Right lobe of liver (tissue), 6 donors: ENCODE results near the gene WDR5. TPM values are rescaled to one million over a fixed set of nuclear protein-coding genes. Genes with fewer than 3 reads are reported as not detected.

Experiments
- ATAC-seq, 4 donors: fragments of 200-7000 bp; cut with Tn5 transposase; one replicate each; pipeline ENCODE4 v1.9.1; 2020; ENCODE audit warnings: mild to moderate bottlenecking in 4 of 4, moderate library complexity in 4 of 4
- DNase-seq, 3 donors: peaks; one replicate each; pipeline ENCODE4 v3.0.0-alpha.2; 2020
- H3K27ac ChIP-seq, 3 donors: fragments of 200-600 bp; one replicate each; pipeline ENCODE4 v1.8.0; 2022
- H3K27me3 ChIP-seq, 2 donors: fragments of 200-600 bp; one replicate each; pipeline ENCODE4 v1.8.0; 2022
- H3K36me3 ChIP-seq, 4 donors: fragments of 200-600 bp; sonication (generic) in 1 of 4; one replicate each; pipeline versions ENCODE4 v1.5.1 to v1.8.0; 2017 to 2022; ENCODE audit warnings: control low read depth in 1 of 4
- H3K4me1 ChIP-seq, 4 donors: fragments of 200-600 bp; sonication (generic) in 1 of 4; one replicate each; pipeline versions ENCODE4 v1.5.1 to v1.8.0; 2017 to 2022; ENCODE audit warnings: control low read depth in 1 of 4
- H3K4me3 ChIP-seq, 3 donors: fragments of 200-600 bp; one replicate each; pipeline ENCODE4 v1.8.0; 2022
- H3K9me3 ChIP-seq, 4 donors: fragments of 200-600 bp; sonication (generic) in 1 of 4; one replicate each; pipeline versions ENCODE4 v1.5.1 to v1.8.0; 2017 to 2022; ENCODE audit warnings: control low read depth in 1 of 4
- POLR2A ChIP-seq: fragments of 450-650 bp; IDR thresholded peaks from one replicate; pipeline ENCODE4 v1.6.1; 2017; ENCODE audit warnings: antibody characterized with exemption, mild to moderate bottlenecking
- WGBS: methylation state at CpG from one replicate; pipeline ENCODE4 v1.1.6; 2018; ENCODE audit warnings: low coverage, low lambda C conversion rate; ENCODE audit not compliant: insufficient coverage; ENCODE audit errors: missing lambda C conversion rate; 5-methylcytosine and 5-hydroxymethylcytosine counted together
- intact Hi-C, 2 donors: fragments of 100-400 bp; cut with DNase I; formaldehyde crosslinking; loops; one replicate each; pipeline versions ENCODE4 v1.11.2 to v1.14.1; 2022
- total RNA-seq, 6 experiments: library from RNA; depleted of rRNA in 2 of 6; stranded (reverse); fragments of >200 nt in 2 of 6; fragmentation: NEBNext Ultra II Directional in 3 of 6; extraction: Animal tissue kit (Norgen Biotek cat#: 25700) in 3 of 6; gene quantifications; one replicate each; pipeline versions ENCODE4 v1.1.0 to v1.2.4, GENCODE V29; 2016 to 2023
- TF ChIP-seq, protein P1 (sequence below), 4 donors: fragments of 200-600 bp in 3 of 4; fragments of 450-650 bp in 1 of 4; IDR thresholded peaks; one replicate each; pipeline versions ENCODE4 v1.5.1 to v1.8.0; 2016 to 2022; ENCODE audit warnings: antibody characterized with exemption in 4 of 4, mild to moderate bottlenecking in 2 of 4
- donor health status: DM: no; HTN: yes; CAD: no.
- donor health status: DM: no; HTN: no; CAD: no.
- donor health status: DM: no; HTN: no; CAD: no.
- donor health status: DM: no; HTN: yes; CAD: no.
- donor health status: DM: no; HTN: yes; CAD: no.

The WDR5 gene
- total RNA-seq, 6 experiments from 2014 or later: 16.6 to 24.0 (median 19.9) TPM

DNA sequence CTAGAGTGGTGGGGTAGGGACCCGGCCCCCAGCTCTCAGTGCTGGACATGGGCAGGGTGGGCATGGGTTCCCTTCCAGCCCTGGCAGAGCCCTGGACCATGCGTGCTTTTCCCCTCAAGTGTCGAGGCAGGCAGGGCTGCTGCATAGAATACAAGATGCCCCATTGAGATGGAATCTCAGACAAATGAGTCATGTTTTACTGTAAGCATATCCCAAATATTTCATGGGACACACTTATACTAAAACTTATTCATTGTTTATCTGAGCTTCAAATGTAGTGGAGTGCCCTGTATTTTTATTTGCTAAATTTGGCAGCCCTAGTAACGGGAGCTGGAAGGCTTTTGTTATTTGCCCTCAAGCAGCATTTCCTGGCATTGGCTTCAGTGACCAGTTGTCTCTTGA lies 31.6 kb downstream of the WDR5 start:
- intact Hi-C loops: loop anchor here in 1 of 2 donors (5.0 kb wide), 1 partner anchor 275 kb away; no protein-coding TSS in a partner anchor
- no peak overlapping the region for H3K27ac ChIP-seq
- H3K27me3 ChIP-seq: no peaks in the 10 kb centered on the region
- 57% methylated on average over 3 of the region's 4 CpGs for WGBS
- TF ChIP-seq, protein P1, sequence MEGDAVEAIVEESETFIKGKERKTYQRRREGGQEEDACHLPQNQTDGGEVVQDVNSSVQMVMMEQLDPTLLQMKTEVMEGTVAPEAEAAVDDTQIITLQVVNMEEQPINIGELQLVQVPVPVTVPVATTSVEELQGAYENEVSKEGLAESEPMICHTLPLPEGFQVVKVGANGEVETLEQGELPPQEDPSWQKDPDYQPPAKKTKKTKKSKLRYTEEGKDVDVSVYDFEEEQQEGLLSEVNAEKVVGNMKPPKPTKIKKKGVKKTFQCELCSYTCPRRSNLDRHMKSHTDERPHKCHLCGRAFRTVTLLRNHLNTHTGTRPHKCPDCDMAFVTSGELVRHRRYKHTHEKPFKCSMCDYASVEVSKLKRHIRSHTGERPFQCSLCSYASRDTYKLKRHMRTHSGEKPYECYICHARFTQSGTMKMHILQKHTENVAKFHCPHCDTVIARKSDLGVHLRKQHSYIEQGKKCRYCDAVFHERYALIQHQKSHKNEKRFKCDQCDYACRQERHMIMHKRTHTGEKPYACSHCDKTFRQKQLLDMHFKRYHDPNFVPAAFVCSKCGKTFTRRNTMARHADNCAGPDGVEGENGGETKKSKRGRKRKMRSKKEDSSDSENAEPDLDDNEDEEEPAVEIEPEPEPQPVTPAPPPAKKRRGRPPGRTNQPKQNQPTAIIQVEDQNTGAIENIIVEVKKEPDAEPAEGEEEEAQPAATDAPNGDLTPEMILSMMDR (IDR thresholded peaks at IDR 0.05): no peak
- TF ChIP-seq POLR2A: no peak
- H3K4me1 ChIP-seq: peaks cover 0 to 36% (median 11%) of the 10 kb centered on the region in 4 donors
- ATAC-seq: no peak
- H3K9me3 ChIP-seq: no peaks in the 10 kb centered on the region
- DNase-seq: no peak
- H3K4me3 ChIP-seq: no peak overlapping the region
- H3K36me3 ChIP-seq: no peaks in the 10 kb centered on the region

GRCh38 chr9:134168757-134169550 lies 33.1 kb downstream of the WDR5 start:
- Histone ChIP-seq H3K27me3 (no peaks in the 10 kb centered on the region), H3K27ac (peak overlapping the region; percentile 14 to 66 (median 43)), H3K9me3 (no peaks in the 10 kb centered on the region), H3K4me3 (no peak overlapping the region), H3K36me3 (no peaks in the 10 kb centered on the region), H3K4me1 (peaks cover 0 to 31% (median 9%) of the 10 kb centered on the region in 4 donors)
- ATAC-seq: no peak
- DNase-seq: no peak
- intact Hi-C loops: loop anchor here in 1 of 2 donors (5.0 kb wide), 1 partner anchor 273 kb away; no protein-coding TSS in a partner anchor
- TF ChIP-seq, protein P1 (IDR thresholded peaks at IDR 0.05): peak in 1 of 4 donors; percentile 16
- TF ChIP-seq POLR2A: no peak
- WGBS: 25% methylated on average over 8 of the region's 11 CpGs

DNA sequence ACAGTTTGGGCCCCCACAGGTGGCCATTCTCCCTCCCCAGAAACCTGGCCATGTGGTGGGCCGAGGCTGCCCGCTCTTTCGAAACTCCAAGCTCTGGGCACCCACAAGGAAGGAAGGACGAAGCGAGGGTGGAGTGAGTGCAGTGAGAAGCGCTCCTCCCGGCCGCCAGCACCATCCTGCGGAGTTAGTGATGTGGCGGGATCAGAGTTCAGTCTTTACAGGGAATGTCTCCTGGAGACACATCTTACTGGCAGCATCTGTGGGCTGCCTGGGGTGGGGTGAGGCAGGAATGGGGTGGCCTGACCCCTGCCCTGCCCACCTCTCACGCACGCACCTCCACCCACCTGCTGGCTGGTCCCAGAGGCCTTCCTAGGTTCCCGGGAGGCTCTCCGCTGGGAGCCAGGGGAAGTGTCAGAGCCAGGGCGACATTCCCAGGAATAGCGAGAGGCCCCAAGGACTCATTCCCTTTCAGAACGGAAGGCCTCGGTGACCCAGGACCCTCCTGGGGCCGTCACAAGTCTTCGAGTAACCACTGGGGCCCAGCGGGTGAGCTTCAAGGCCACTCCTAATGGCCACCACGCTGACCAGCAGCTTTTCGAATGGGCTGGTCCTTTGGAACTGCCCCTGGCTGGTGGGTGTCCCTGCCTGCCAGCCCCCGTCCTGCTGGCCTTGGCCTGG lies 34.0 kb downstream of the WDR5 start:
- no CpG with 5 or more reads among the region's 24 CpGs for WGBS
- H3K4me1 ChIP-seq: peaks cover 0 to 37% (median 12%) of the 10 kb centered on the region in 4 donors
- intact Hi-C loops: loop anchor here (5.0 to 10.0 kb wide), 4 partner anchors 85 to 272 kb away; partner anchors contain the start of gene RXRA (in 1 of the 2)
- H3K36me3 ChIP-seq: no peaks in the 10 kb centered on the region
- H3K9me3 ChIP-seq: no peaks in the 10 kb centered on the region
- peak overlapping the region; percentile 14 to 66 (median 43) for H3K27ac ChIP-seq
- peak in 1 of 3 donors; percentile 60 for DNase-seq
- TF ChIP-seq, protein P1 (IDR thresholded peaks at IDR 0.05): no peak
- TF ChIP-seq POLR2A: no peak
- ATAC-seq: no peak
- no peak overlapping the region for H3K4me3 ChIP-seq
- H3K27me3 ChIP-seq: no peaks in the 10 kb centered on the region

GRCh38 chr9:134170532-134171315 lies 34.8 kb downstream of the WDR5 start:
- TF ChIP-seq POLR2A: no peak
- TF ChIP-seq, protein P1 (IDR thresholded peaks at IDR 0.05): no peak
- no peaks in the 10 kb centered on the region for H3K27me3 ChIP-seq
- DNase-seq (peak in 1 of 3 donors; percentile 58), ATAC-seq (no peak)
- peak overlapping the region in 1 of 3 donors; percentile 2 for H3K27ac ChIP-seq
- intact Hi-C loops: loop anchor here (5.0 to 10.0 kb wide), 4 partner anchors 84 to 272 kb away; partner anchors contain the start of gene RXRA (in 1 of the 2)
- WGBS: 9% methylated on average over 4 of the region's 17 CpGs
- H3K36me3 ChIP-seq: no peaks in the 10 kb centered on the region
- no peak overlapping the region for H3K4me3 ChIP-seq
- peaks cover 0 to 42% (median 17%) of the 10 kb centered on the region in 4 donors for H3K4me1 ChIP-seq
- no peaks in the 10 kb centered on the region for H3K9me3 ChIP-seq
